Stimulated activated CD4-positive, alpha-beta T cell treated with anti-CD3 and anti-CD28 coated beads, Interleukin-1b, Interleukin-23, amount 100 ng/mL, for 4 hours (primary cell): ENCODE data around the gene TET3.

Source experiments
- DNase-seq, 2 donors: peaks; one replicate each; pipeline ENCODE4 v3.0.0-alpha.2; 2020; ENCODE audit warnings: low read depth in 2 of 2

TET3 gene

GRCh38 chr2:74004212-74005182, 19.8 kb downstream of the TET3 start:
- no peak for DNase-seq

- no peak for DNase-seq
Observed at GRCh38 chr2:74005786-74006185, 21.1 kb downstream of the TET3 start.

GRCh38 chr2:74006459-74006858, 21.7 kb downstream of the TET3 start:
- DNase-seq = no peak

- DNase-seq = no peak
Observed at GRCh38 chr2:74007121-74007520, 22.4 kb downstream of the TET3 start.

- no peak for DNase-seq
Observed at GRCh38 chr2:74007711-74008110, 23.0 kb downstream of the TET3 start.

- no peak for DNase-seq
Observed at GRCh38 chr2:74008761-74009395, 24.2 kb downstream of the TET3 start.

GRCh38 chr2:74009577-74009976, 24.9 kb downstream of the TET3 start:
- no peak for DNase-seq

- DNase-seq = no peak
Observed at GRCh38 chr2:74010087-74010541, 25.4 kb downstream of the TET3 start.

GRCh38 chr2:74011246-74011645, 26.5 kb downstream of the TET3 start:
- no peak for DNase-seq

GRCh38 chr2:74014813-74015212, 30.1 kb downstream of the TET3 start:
- DNase-seq = no peak

GRCh38 chr2:74017223-74017622, 32.5 kb downstream of the TET3 start:
- no peak for DNase-seq

GRCh38 chr2:74019516-74019915, 34.8 kb downstream of the TET3 start:
- no peak for DNase-seq

- no peak for DNase-seq
Observed at GRCh38 chr2:74020702-74021406, 36.1 kb downstream of the TET3 start.

GRCh38 chr2:74021407-74021755, 36.7 kb downstream of the TET3 start:
- DNase-seq = no peak

- no peak for DNase-seq
Observed at GRCh38 chr2:74024216-74024615, 39.5 kb downstream of the TET3 start.

- DNase-seq = no peak
Observed at GRCh38 chr2:74025971-74026612, 41.4 kb downstream of the TET3 start.

- no peak for DNase-seq
Observed at GRCh38 chr2:74026687-74027241, 42.1 kb downstream of the TET3 start.

- no peak for DNase-seq
Observed at GRCh38 chr2:74027496-74027895, 42.8 kb downstream of the TET3 start.

GRCh38 chr2:74028290-74028689, 43.6 kb downstream of the TET3 start:
- no peak for DNase-seq

- DNase-seq = no peak
Observed at GRCh38 chr2:74028741-74029140, 44.0 kb downstream of the TET3 start.

GRCh38 chr2:74029714-74030397, 45.1 kb downstream of the TET3 start:
- DNase-seq = no peak
